GM12873 (cell line): Measurements from ENCODE around the gene FHIT.

Source experiments
- TF ChIP-seq, protein P1 (sequence below): IDR thresholded peaks from 2 replicates; pipeline ENCODE4 v1.5.1; 2012; ENCODE audit warnings: low read depth, mild to moderate bottlenecking, moderate library complexity, low read length, control low read depth; ENCODE audit not compliant: insufficient read depth; ENCODE audit errors: missing control alignments

FHIT gene

DNA sequence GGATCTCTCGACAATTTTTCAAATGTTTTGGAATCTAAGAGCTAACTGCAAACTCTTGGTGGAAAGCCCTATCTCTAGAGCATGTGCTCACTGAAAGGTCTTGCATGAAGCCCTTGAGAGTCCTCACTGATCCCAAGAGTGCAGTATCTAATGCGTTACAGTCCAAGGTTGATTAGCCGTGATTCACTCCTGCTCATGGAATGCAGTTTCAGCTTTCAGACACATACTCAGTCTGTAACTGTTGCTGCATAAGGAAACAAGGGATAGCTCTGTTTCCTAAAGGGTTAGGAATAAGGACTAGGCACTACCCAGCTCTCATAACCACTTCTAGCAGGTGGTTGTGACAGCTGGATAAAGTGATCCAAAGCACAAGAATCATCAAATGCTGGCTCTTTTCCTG is 1514.0 kb downstream of the FHIT start:
- TF ChIP-seq, protein P1, sequence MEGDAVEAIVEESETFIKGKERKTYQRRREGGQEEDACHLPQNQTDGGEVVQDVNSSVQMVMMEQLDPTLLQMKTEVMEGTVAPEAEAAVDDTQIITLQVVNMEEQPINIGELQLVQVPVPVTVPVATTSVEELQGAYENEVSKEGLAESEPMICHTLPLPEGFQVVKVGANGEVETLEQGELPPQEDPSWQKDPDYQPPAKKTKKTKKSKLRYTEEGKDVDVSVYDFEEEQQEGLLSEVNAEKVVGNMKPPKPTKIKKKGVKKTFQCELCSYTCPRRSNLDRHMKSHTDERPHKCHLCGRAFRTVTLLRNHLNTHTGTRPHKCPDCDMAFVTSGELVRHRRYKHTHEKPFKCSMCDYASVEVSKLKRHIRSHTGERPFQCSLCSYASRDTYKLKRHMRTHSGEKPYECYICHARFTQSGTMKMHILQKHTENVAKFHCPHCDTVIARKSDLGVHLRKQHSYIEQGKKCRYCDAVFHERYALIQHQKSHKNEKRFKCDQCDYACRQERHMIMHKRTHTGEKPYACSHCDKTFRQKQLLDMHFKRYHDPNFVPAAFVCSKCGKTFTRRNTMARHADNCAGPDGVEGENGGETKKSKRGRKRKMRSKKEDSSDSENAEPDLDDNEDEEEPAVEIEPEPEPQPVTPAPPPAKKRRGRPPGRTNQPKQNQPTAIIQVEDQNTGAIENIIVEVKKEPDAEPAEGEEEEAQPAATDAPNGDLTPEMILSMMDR, result no peak

DNA sequence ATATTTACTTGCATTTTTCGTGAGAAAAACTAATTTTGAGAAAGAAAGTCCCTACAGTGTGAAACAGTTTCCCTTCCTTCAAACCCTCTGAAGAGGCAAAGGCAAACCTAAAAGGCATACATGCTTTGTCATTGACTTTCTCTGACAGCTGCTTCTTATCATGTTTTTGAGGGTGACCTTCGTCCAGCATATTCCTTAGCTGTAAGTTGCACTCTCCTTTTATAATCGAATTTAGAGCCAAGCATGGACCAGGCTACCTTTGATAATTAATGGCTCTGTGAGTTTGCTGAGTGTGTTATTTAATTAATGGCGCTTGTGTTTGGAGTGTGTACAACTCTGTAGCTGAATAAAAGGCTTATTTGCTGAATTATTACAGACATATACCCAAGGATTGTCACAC is 1517.2 kb downstream of the FHIT start:
- TF ChIP-seq, protein P1, result no peak

DNA sequence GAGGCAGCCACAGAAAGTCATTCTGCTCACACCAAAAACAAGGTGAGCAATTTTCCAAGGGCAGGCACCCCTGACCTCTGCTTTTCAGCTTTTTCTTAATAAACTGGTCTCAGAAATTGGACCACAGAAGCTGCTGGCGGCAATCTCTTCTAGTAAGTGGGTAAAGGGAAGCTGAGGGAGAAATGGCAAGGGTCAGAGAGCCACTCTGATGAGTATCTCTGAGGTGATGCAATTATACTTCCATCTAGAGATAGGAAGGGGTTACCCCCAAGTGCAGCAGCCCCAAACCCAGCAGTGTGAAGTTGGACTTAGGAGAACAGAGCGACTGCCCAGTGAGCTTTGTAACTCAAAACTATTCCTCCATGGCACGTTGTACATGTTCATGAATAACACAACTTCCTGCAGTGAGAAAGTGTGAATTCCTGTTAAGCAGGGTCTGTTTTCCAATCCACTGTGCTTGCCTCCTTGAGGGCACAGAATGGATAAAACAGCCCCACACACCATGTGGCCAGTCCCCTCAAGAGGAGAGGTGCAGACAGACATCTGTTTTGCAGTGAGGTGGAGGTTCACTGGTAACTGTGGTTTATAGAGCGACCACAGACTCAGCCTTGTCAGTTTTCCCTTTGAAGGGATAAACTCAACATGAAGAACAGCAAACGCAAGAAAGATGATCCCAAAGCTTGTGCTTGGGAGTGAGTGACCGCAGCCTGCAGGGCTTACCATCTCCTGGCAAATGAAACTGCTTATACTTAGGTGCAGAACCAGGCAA is 1518.0 kb downstream of the FHIT start:
- TF ChIP-seq, protein P1, result no peak

- TF ChIP-seq, protein P1, result no peak
Measured at GRCh38 chr3:59731943-59732342, 1519.3 kb downstream of the FHIT start.

GRCh38 chr3:59730591-59730990 is 1520.7 kb downstream of the FHIT start:
- TF ChIP-seq, protein P1, result no peak

DNA sequence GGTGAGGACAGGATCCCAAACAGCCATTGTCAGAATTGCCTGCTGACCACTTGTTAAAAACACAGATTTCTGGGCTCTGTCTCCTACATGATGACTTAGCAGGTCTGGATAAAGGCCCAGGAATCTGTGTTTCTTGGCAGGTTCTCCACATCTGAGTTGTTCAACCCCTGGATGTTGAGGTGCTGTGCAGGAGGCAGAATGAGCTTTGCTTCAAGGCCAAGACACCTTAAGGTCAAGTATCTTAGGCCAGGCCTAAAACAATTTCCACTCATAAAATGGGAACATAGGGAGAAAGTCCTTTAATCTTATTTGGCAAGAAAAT is 1522.7 kb downstream of the FHIT start:
- TF ChIP-seq, protein P1, result no peak

DNA sequence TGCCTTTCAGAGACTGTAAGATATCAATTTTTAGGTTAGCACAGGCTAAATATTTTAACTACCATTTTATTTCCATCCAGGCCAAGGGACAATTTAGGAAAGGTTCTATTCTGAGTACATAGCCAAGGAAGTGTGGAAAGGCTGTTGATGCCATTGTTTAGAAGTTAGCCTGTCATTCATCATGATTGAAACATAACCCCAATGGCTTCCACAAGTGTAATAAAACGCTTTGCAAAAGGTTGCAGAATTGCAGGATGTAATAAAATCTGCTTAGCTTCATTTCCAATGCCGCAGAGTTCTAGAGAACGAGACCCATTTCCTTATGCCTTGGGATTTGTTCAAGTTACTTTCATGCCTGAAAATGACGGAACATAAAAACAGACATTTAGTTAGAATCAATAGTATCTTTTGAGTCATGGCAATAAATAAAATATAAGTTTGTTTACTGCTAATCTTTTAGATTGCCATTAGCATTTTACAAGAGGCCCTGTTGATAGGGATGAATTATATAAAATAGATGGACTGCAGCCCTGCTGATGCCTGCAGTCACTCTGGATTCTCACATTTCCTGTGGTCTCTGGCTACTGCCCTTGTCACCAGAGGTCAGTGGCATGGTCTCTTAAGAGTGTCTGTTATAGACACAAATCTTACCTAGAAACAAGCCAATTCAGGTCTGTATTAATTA is 1523.2 kb downstream of the FHIT start:
- TF ChIP-seq, protein P1, result no peak
